H1 (cell line): ENCODE results near the gene GNG12. TPM values are rescaled to one million over a fixed set of nuclear protein-coding genes. Genes with fewer than 3 reads are reported as not detected.

Experiments used
- CTCF ChIA-PET: fragments of 300-600 bp; sonication (Branson Sonifier 250); formaldehyde crosslinking; loops from one replicate; lab custom pipeline; 2021; ENCODE audit not compliant: partially characterized antibody; lab: Charles Lee
- POLR2A ChIA-PET: fragments of 300-600 bp; sonication (Branson Sonifier 250); formaldehyde crosslinking; loops from one replicate; lab custom pipeline; 2021; ENCODE audit warnings: inconsistent platforms; ENCODE audit not compliant: partially characterized antibody; lab: Charles Lee
- DNase-seq, 2 experiments: peaks; one replicate each; pipeline versions ENCODE4 v3.0.0 to v3.0.0-alpha.2; 2010 to 2022; ENCODE audit warnings: low spot score in 2 of 2, low read depth in 1 of 2, mixed read lengths in 1 of 2
- FAIRE-seq: peaks from 2 replicates; lab custom pipeline; 2011; peaks lifted over from hg19 to GRCh38; lab: Jason Lieb, UNC
- H2AFZ ChIP-seq: 2 replicates; pipeline ENCODE4 v1.8.1; 2012; ENCODE audit warnings: low read length, inconsistent platforms
- H2AK5ac ChIP-seq: 2 replicates; pipeline ENCODE4 v1.6.1; 2013; ENCODE audit warnings: low read depth, low read length
- H2BK120ac ChIP-seq: replicated peaks from 2 replicates; pipeline ENCODE3; 2013; ENCODE audit warnings: low read depth, low read length, inconsistent platforms
- H2BK12ac ChIP-seq: 2 replicates; pipeline ENCODE4 v1.6.1; 2013; ENCODE audit warnings: low read depth, low read length
- H2BK15ac ChIP-seq: 2 replicates; pipeline ENCODE4 v1.6.1; 2013; ENCODE audit warnings: low read length
- H2BK20ac ChIP-seq: 2 replicates; pipeline ENCODE4 v1.6.1; 2013; ENCODE audit warnings: low read length
- H2BK5ac ChIP-seq: 2 replicates; pipeline ENCODE4 v1.6.1; 2013; ENCODE audit warnings: low read depth, low read length
- H3K14ac ChIP-seq: 2 replicates; pipeline ENCODE4 v1.6.1; 2013; ENCODE audit warnings: inconsistent platforms; ENCODE audit not compliant: insufficient read length
- H3K18ac ChIP-seq: 2 replicates; pipeline ENCODE4 v1.6.1; 2013; ENCODE audit warnings: low read length; ENCODE audit errors: extremely low read depth
- H3K23ac ChIP-seq: 2 replicates; pipeline ENCODE4 v1.6.1; 2013; ENCODE audit warnings: inconsistent platforms; ENCODE audit not compliant: insufficient read length
- H3K23me2 ChIP-seq: 2 replicates; pipeline ENCODE4 v1.6.1; 2013; ENCODE audit warnings: low read depth, low read length
- H3K27ac ChIP-seq: 2 replicates; pipeline ENCODE4 v1.6.1; 2011; ENCODE audit warnings: low read depth, low read length, inconsistent platforms
- H3K27me3 ChIP-seq, 4 experiments: replicated peaks in 1 of 4; 1 replicate in 1 of 4; 2 replicates in 3 of 4; pipeline versions ENCODE4 v1.6.1 to v1.8.1; 2011 to 2013; ENCODE audit warnings: low read length in 3 of 4, mild to moderate bottlenecking in 3 of 4, inconsistent platforms in 2 of 4, mixed read lengths in 2 of 4, moderate library complexity in 1 of 4; ENCODE audit not compliant: control insufficient read depth in 3 of 4, insufficient read depth in 3 of 4; ENCODE audit errors: extremely low read depth in 1 of 4
- H3K36me3 ChIP-seq, 4 experiments: 2 replicates each; pipeline versions ENCODE4 v1.6.1 to v1.8.1; 2011 to 2013; ENCODE audit warnings: mild to moderate bottlenecking in 4 of 4, low read length in 3 of 4, moderate library complexity in 2 of 4, control low read depth in 1 of 4, inconsistent platforms in 1 of 4; ENCODE audit not compliant: insufficient read depth in 4 of 4, control insufficient read depth in 2 of 4
- H3K4ac ChIP-seq: replicated peaks from 2 replicates; pipeline ENCODE3; 2013; ENCODE audit warnings: low read length, low read depth, mixed read lengths, inconsistent platforms; ENCODE audit not compliant: insufficient read length
- H3K4me1 ChIP-seq, 4 experiments: replicated peaks in 1 of 4; 1 replicate in 1 of 4; 2 replicates in 3 of 4; pipeline versions ENCODE4 v1.6.1 to v1.8.1; 2011 to 2013; ENCODE audit warnings: low read length in 3 of 4, inconsistent platforms in 2 of 4, mixed read lengths in 1 of 4; ENCODE audit not compliant: insufficient read depth in 4 of 4, control insufficient read depth in 3 of 4
- H3K4me2 ChIP-seq, 2 experiments: 2 replicates each; pipeline versions ENCODE4 v1.6.1 to v1.8.1; 2011 to 2013; ENCODE audit warnings: low read depth in 2 of 2, low read length in 2 of 2, control low read depth in 1 of 2, inconsistent platforms in 1 of 2, mild to moderate bottlenecking in 1 of 2; ENCODE audit not compliant: insufficient read depth in 1 of 2
- H3K4me3 ChIP-seq, 4 experiments: fragments of 200-600, 300-600 bp in 1 of 4; sonication (generic), shearing (Covaris generic), sonication (Bioruptor Twin) in 1 of 4; 2 replicates each; pipeline versions ENCODE4 v1.5.1 to v1.8.1; 2011 to 2016; ENCODE audit warnings: low read length in 4 of 4, low read depth in 3 of 4, control low read depth in 2 of 4, inconsistent platforms in 2 of 4, mild to moderate bottlenecking in 2 of 4, mixed read lengths in 1 of 4, moderate library complexity in 1 of 4; ENCODE audit not compliant: insufficient read depth in 2 of 4; ENCODE audit errors: extremely low read depth in 1 of 4
- H3K56ac ChIP-seq: replicated peaks from 2 replicates; pipeline ENCODE3; 2013; ENCODE audit warnings: low read depth, mild to moderate bottlenecking, mixed read lengths, low read length, inconsistent platforms; ENCODE audit not compliant: insufficient read length
- H3K79me1 ChIP-seq: 2 replicates; pipeline ENCODE4 v1.6.1; 2013; ENCODE audit warnings: low read depth, low read length, control low read depth
- H3K79me2 ChIP-seq, 2 experiments: 2 replicates each; pipeline versions ENCODE4 v1.6.1 to v1.8.1; 2012 to 2013; ENCODE audit warnings: low read length in 2 of 2, mild to moderate bottlenecking in 2 of 2, inconsistent platforms in 1 of 2; ENCODE audit not compliant: insufficient read depth in 2 of 2, control insufficient read depth in 1 of 2
- H3K9ac ChIP-seq, 4 experiments: replicated peaks in 1 of 4; 1 replicate in 1 of 4; 2 replicates in 3 of 4; pipeline versions ENCODE4 v1.6.1 to v1.8.1; 2011 to 2013; ENCODE audit warnings: low read depth in 3 of 4, low read length in 3 of 4, control low read depth in 2 of 4, mild to moderate bottlenecking in 2 of 4, moderate library complexity in 2 of 4, inconsistent platforms in 1 of 4; ENCODE audit errors: extremely low read depth in 1 of 4
- H3K9me3 ChIP-seq, 2 experiments: 2 replicates each; pipeline versions ENCODE4 v1.6.1 to v1.8.1; 2012 to 2013; ENCODE audit warnings: mild to moderate bottlenecking in 2 of 2, moderate library complexity in 2 of 2, control low read depth in 1 of 2, inconsistent platforms in 1 of 2, low read depth in 1 of 2, low read length in 1 of 2, mixed read lengths in 1 of 2; ENCODE audit not compliant: insufficient read depth in 2 of 2
- H4K20me1 ChIP-seq, 2 experiments: replicated peaks in 1 of 2; 2 replicates each; pipeline versions ENCODE3 to v1.8.1; 2011 to 2013; ENCODE audit warnings: inconsistent platforms in 2 of 2, low read length in 2 of 2, mild to moderate bottlenecking in 1 of 2; ENCODE audit not compliant: insufficient read depth in 2 of 2, control insufficient read depth in 1 of 2
- H4K5ac ChIP-seq: 2 replicates; pipeline ENCODE4 v1.6.1; 2013; ENCODE audit warnings: low read length, low read depth, mixed read lengths, inconsistent platforms; ENCODE audit not compliant: insufficient read length
- H4K8ac ChIP-seq: 2 replicates; pipeline ENCODE4 v1.8.0; 2013; ENCODE audit warnings: mild to moderate bottlenecking, moderate library complexity, low read length, inconsistent platforms; ENCODE audit not compliant: insufficient read depth; ENCODE audit errors: extremely low read depth
- H4K91ac ChIP-seq: replicated peaks from 2 replicates; pipeline ENCODE3; 2013; ENCODE audit warnings: low read length, mixed read lengths, inconsistent platforms; ENCODE audit not compliant: insufficient read length
- ATF3 ChIP-seq: IDR thresholded peaks from 2 replicates; pipeline ENCODE4 v1.6.1; 2011; ENCODE audit warnings: low read depth, mild to moderate bottlenecking, low read length; ENCODE audit not compliant: insufficient read depth
- CBX5 ChIP-seq: fragments of 300-800, 300-1000 bp; sonication (generic); IDR thresholded peaks from 2 replicates; pipeline ENCODE4 v1.7.1; 2016; ENCODE audit warnings: antibody characterized with exemption, low read length, low read depth
- E2F6 ChIP-seq: IDR thresholded peaks from 2 replicates; pipeline ENCODE4 v1.6.1; 2012; ENCODE audit warnings: inconsistent platforms
- GABPA ChIP-seq: IDR thresholded peaks from 2 replicates; pipeline ENCODE4 v1.6.1; 2011; ENCODE audit warnings: mild to moderate bottlenecking, low read length, moderate library complexity, borderline replicate concordance; ENCODE audit not compliant: insufficient read depth
- GTF2F1 ChIP-seq: IDR thresholded peaks from 2 replicates; pipeline ENCODE4 v1.6.1; 2012; ENCODE audit warnings: low read depth, low read length, improper control_type of control experiment, borderline replicate concordance
- NANOG ChIP-seq: IDR thresholded peaks from 2 replicates; pipeline ENCODE4 v1.6.1; 2011; ENCODE audit warnings: low read length, low read depth, mild to moderate bottlenecking, inconsistent platforms; ENCODE audit not compliant: insufficient read depth, poor library complexity, severe bottlenecking
- RAD21 ChIP-seq, 2 experiments: IDR thresholded peaks in 1 of 2; conservative IDR thresholded peaks in 1 of 2; 2 replicates each; pipeline ENCODE4 v1.6.1; 2011; ENCODE audit warnings: low read depth in 2 of 2, low read length in 2 of 2, improper control_type of control experiment in 1 of 2, inconsistent platforms in 1 of 2, mild to moderate bottlenecking in 1 of 2, moderate library complexity in 1 of 2
- RNF2 ChIP-seq: fragments of 200-900, 300-1000 bp; sonication (generic); IDR thresholded peaks from 2 replicates; pipeline ENCODE4 v1.7.1; 2016; ENCODE audit warnings: borderline replicate concordance, low read depth, mild to moderate bottlenecking, antibody characterized with exemption, low read length; ENCODE audit not compliant: poor library complexity, severe bottlenecking; ENCODE audit errors: missing control alignments
- SIN3A ChIP-seq, 2 experiments: IDR thresholded peaks in 1 of 2; conservative IDR thresholded peaks in 1 of 2; 2 replicates each; pipeline ENCODE4 v1.6.1; 2011 to 2012; ENCODE audit warnings: low read length in 2 of 2, improper control_type of control experiment in 1 of 2, low read depth in 1 of 2, mild to moderate bottlenecking in 1 of 2
- SRF ChIP-seq: IDR thresholded peaks from 2 replicates; pipeline ENCODE4 v1.6.1; 2011; ENCODE audit warnings: mild to moderate bottlenecking, low read depth, low read length, moderate library complexity
- YY1 ChIP-seq: IDR thresholded peaks from 2 replicates; pipeline ENCODE4 v1.6.1; 2011; ENCODE audit warnings: low read depth, mild to moderate bottlenecking, low read length
- WGBS, 2 experiments: shearing (Covaris generic) in 1 of 2; methylation state at CpG; one replicate each; pipeline versions ENCODE4 v1.1.6 to v1.1.7; 2013 to 2015; ENCODE audit warnings: low lambda C conversion rate in 2 of 2, mixed read lengths in 2 of 2, inconsistent platforms in 1 of 2, low coverage in 1 of 2, missing lambda C conversion rate in 1 of 2; ENCODE audit not compliant: insufficient replicate concordance in 2 of 2, insufficient coverage in 1 of 2, insufficient read length in 1 of 2; ENCODE audit errors: extremely low coverage in 1 of 2, missing lambda C conversion rate in 1 of 2; 5-methylcytosine and 5-hydroxymethylcytosine counted together
- polyA plus RNA-seq, 7 experiments: library from polyadenylated mRNA; depleted of rRNA in 3 of 7; stranded (reverse) in 5 of 7; unstranded in 2 of 7; fragments of >200 nt in 5 of 7; fragments of 200-250 nt in 2 of 7; gene quantifications; 1 replicate in 5 of 7; 2 replicates in 1 of 7; 4 replicates in 1 of 7; pipeline versions ENCODE4 v1.2.1 to v1.2.3, GENCODE V29; 2011 to 2013; ENCODE audit warnings: missing spikeins in 2 of 7, mixed read lengths in 2 of 7
- total RNA-seq: library from RNA; stranded (reverse); fragmentation: NEBNext Ultra II Directional; extraction: Animal tissue kit (Norgen Biotek cat#: 25700); gene quantifications from 2 replicates; pipeline ENCODE4 v1.2.1, GENCODE V29; 2021

Gene GNG12
- total and polyA plus RNA-seq, 2 of the 8 experiments (the other 6 are each of a cell fraction or from before 2014, with no cell fraction given), result 11.4 to 35.8 TPM

- Histone ChIP-seq H3K23ac (no peak overlapping the region), H3K4me2 (no peak overlapping the region), H3K18ac (no peak overlapping the region), H3K9ac (no peak overlapping the region), H2BK5ac (no peak overlapping the region), H3K9me3 (no peaks in the 10 kb centered on the region), H4K20me1 (no peaks in the 10 kb centered on the region), H2AFZ (no peak overlapping the region), H2BK12ac (no peak overlapping the region), H4K8ac (no peak overlapping the region), H3K14ac (no peak overlapping the region), H2BK15ac (no peak overlapping the region), H2BK20ac (no peak overlapping the region), H3K4me1 (peaks cover 0 to 8% (median 3%) of the 10 kb centered on the region in 4 experiments; a peak in 2 of 7 replicates), H4K91ac (no peak overlapping the region), H2AK5ac (no peak overlapping the region), H3K27me3 (no peaks in the 10 kb centered on the region), H3K23me2 (no peaks in the 10 kb centered on the region; the same call in 1 of the 2 replicates), H3K27ac (no peak overlapping the region), H3K79me2 (no peaks in the 10 kb centered on the region), H4K5ac (no peak overlapping the region), H3K56ac (no peak overlapping the region), H3K4ac (no peak overlapping the region), H3K79me1 (no peaks in the 10 kb centered on the region), H3K36me3 (no peaks in the 10 kb centered on the region), H2BK120ac (no peak overlapping the region), H3K4me3 (no peak overlapping the region)
- FAIRE-seq (no peak), DNase-seq (no peak)
- 82% methylated on average over 2 of the region's 2 CpGs; no CpG with 5 or more reads in 1 of the 2 experiments for WGBS, 2 experiments
- CTCF ChIA-PET, result interaction anchor here (0.6 to 7.0 kb wide), 9 partner anchors 12 to 273 kb away, joined by 3 to 69 read pairs (median 3); partner anchors contain the start of gene GNG12
- POLR2A ChIA-PET, result no interaction called here
- TF ChIP-seq SIN3A (conservative IDR thresholded peaks at IDR 0.05 in 1 of 2, IDR thresholded peaks at IDR 0.05 in 1 of 2; ENCODE audit: low read depth in 1 of 2, low read length in 2 of 2) (no peak), SRF (no peak), YY1 (no peak), NANOG (no peak), ATF3 (no peak), GTF2F1 (no peak), GABPA (no peak), E2F6 (no peak), RNF2 (no peak), RAD21 (IDR thresholded peaks at IDR 0.05 in 1 of 2, conservative IDR thresholded peaks at IDR 0.05 in 1 of 2; ENCODE audit: low read depth in 2 of 2, low read length in 2 of 2) (no peak), CBX5 (no peak)
Measured at GRCh38 chr1:67847466-67847865, 14.2 kb upstream of the GNG12 start.
